AG20443 (cell line): Measurements from ENCODE around the gene OST4.

Experiments used
- DNase-seq: peaks from one replicate; pipeline ENCODE4 v3.0.0; 2012; ENCODE audit warnings: low spot score, mixed read lengths

Gene OST4

DNA sequence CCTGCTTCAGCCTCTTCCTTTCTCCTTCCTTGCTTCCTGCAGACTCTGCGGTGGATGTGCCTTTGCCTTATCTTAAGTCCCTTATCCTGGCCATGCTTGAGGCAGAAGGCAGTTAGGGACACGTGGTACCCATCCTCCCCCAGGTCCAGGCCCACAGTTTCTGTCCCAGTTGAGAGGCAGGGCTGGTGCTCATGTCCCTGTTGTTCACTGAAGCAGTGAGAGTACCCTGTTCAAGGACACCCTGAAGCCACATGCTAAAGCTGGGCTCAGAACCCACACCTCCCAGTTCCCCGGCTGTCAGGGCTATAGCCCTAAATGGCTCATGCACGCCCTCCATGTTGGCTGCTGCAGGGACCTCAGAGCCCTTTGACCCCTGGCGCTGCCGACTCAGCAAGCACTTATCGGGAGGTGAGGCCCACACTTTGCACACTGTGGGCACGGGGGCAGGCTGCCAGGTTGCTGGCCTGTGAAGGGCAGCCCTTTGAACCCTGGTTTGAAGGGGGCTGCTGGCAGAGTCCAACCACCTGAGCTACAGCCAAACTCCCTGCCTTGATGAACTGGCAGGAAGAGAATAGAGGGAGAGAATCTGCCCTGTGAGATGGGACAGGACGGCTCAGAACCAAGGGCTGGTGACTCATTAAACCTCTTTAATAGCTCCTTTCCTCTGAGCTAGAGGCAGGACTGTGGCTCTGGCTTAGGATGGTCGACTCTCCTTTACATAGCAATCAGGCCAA is 21.4 kb upstream of the OST4 start:
- no peak for DNase-seq

DNA sequence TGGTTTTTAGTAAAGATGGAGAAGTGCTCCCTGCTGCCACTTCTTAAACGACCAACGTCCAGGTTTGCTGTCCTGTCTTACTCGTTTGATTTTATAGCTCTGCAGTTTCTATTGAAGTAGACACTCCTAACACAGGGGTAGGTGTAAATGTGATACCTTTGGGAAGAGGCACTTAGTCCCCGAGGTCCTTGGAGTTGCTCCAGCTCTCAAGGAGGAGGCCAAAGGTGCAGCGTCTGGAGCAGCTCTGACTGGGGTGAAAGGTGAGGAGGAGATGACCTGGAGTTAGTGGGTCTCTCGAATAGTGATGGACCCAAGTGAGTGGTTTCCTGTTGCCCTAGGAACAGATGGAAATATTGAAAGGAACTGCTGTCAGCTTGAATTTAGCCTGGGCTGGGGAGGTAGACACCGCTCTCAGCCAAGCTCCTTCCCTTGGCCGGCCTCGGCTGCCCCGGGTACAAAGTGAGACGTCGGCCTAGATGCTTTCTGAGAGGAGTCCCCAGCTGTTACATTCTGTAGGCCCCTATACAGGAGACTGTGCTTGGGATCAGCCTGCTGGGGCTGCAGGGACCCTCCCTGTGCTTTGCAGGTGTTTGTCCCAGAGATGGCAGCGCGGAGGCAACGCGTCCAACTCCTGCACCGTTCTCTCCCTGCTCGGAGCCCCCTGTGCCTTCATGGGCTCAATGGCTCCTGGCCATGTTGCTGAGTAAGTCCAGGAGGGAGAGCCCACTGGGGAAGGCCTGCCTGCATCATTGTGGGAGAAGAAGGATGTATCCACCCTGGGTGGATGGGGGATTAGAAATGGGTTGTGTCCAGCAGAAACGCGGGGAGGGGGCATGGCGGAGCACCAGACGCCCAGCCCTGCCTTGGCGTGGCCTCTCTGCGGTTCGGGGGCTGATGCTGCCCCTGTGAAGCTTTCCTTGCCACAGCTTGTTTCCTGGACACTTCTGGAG is 20.6 kb upstream of the OST4 start:
- DNase-seq = no peak

DNA sequence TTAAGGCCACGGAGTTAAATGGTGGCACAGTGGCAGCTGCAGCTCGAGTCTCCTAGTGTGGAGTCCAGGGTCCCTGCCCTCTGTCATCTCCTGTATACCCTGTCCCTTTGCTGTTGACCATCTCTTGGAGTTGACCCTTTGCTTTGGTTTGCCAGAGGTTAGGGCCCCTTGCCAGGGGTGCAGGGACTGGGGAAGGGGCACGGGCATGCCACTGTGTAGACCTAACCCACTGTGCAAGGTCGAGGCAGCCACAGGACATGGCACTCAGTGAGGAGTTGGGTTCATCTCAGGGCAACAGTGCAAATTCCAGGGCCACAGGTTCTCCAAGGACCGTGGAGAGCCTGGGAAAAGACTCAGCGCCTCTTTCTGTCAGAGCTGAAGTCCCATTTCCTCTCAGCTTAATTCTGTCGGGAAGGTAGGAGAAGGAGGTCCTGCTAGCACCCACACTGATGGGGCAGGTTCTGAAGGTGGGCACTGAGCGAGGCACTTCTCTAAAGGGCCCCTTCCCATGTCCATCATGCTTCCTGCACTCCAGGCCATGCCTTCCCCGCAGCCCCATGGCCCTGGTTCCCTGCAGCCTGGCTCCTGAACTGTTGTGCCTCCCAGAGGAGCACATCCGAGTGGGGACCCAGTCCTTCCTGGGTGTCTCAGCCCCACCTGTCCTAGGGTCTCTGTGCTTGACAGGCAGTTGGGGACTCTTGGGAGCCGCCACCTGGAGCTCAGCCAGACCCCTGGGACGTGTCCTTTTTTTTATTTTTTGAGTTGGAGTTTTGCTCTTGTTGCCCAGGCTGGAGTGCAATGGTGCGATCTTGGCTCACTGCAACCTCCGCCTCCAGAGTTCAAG is 17.9 kb upstream of the OST4 start:
- DNase-seq = no peak

DNA sequence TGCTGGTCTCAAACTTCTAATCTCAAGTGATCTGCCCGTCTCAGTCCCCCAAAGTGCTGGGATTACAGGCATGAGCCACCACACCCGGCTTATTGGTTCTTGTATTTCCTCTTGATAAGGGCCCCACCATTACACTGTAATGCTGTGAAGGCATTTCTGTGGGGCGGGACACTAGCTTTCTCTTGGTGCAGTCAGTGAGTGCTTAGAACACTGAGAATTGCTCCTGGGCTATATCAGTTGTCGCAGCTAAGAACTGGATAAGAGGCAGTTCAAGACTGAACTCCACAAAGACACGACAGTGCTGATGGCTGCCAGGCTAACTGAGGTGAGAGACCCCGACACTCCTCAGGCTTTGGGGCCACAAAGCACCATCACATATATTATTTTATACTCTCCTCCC is 17.2 kb upstream of the OST4 start:
- DNase-seq = no peak

DNA sequence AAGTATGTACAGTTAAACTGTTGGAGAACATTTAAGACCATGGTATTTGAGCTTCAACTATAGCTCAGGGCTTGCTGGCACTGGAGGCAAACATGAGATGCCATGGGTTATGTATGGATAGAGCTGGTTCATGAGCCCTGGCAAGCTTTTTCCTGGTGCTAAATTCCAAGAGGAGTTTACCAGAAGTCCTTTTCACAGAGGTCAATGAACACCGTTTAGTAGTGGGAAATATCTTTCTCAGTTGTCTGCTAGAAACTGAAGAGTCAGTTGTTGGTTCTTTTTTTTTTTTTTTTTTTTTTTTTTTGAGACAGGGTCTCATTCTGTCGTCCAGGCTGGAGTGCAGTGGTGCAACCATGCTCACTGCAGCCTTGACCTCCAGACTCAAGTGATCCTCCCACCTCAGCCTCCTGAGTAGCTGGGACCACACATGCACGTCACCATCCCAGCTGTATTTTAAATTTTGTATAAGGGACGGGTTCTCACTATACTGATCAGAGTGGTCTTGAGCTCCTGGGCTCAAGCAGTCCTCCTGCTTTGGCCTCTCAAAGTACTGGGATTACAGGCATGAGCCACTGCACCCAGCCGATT is 16.5 kb upstream of the OST4 start:
- DNase-seq = no peak

DNA sequence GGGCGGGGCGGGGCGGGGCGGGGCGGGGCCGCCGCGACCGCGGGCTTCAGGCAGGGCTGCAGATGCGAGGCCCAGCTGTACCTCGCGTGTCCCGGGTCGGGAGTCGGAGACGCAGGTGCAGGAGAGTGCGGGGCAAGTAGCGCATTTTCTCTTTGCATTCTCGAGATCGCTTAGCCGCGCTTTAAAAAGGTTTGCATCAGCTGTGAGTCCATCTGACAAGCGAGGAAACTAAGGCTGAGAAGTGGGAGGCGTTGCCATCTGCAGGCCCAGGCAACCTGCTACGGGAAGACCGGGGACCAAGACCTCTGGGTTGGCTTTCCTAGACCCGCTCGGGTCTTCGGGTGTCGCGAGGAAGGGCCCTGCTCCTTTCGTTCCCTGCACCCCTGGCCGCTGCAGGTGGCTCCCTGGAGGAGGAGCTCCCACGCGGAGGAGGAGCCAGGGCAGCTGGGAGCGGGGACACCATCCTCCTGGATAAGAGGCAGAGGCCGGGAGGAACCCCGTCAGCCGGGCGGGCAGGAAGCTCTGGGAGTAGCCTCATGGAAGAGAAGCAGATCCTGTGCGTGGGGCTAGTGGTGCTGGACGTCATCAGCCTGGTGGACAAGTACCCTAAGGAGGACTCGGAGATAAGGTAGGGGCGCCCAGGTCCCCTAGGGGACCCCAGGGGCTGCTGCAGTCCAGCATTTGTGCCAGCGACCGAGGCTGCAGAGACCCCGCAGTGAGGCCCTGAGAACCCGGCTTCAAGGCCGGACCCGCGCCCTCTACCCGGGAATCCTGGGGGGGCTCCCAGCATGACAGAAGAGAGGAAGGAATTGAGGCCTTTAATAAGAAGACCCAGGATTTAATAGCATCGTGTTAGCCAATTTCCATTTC is 15.5 kb upstream of the OST4 start, which contains the start of gene KHK:
TSS of gene KHK (plus strand) at position 49 of the 870 bp plus-strand sequence. CDS start at position 537, 488 bp downstream.
- DNase-seq = no peak

DNA sequence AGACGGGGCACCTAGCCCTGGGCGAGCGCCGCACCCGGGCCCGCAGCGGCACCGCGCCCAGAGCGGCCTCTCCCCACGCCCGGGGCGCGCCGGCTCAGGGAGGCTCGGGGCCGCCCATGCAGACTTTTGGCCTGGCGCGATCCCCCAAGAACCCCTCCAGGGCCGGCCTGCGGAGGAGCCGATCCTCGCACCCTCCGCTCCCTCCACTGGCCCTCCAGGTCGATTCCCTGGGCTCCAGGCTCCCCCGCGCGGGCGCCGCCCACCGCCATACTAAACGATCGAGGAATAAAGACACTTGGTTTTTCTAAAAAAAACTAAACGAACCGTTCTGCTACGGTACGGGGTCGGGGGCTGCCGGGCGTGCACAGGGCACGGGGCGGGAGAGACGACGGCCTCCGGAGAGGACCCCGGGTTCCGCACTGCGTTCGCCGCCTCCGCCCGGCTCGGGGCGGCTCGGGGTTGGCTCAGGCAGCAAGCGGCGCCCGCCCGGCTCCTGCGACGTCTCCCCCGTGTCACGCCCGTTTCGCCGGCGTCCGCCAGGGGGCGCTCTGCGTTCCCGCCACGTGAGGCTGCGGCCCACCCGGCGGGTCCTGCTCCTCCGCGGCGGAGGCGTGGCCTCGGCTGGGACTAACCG is 14.8 kb upstream of the OST4 start:
- DNase-seq = peak; percentile 98

DNA sequence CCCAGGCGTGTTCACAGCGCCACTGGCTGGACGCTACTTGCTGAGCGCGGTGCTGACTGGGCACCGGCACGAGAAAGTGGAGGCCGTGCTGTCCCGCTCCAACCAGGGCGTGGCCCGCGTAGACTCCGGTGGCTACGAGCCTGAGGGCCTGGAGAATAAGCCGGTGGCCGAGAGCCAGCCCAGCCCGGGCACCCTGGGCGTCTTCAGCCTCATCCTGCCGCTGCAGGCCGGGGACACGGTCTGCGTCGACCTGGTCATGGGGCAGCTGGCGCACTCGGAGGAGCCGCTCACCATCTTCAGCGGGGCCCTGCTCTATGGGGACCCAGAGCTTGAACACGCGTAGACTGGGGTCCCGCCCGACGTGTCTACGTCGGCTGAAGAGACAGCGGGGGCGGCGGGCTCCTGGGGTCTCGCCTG is 14.2 kb upstream of the OST4 start:
- DNase-seq = peak; percentile 80

DNA sequence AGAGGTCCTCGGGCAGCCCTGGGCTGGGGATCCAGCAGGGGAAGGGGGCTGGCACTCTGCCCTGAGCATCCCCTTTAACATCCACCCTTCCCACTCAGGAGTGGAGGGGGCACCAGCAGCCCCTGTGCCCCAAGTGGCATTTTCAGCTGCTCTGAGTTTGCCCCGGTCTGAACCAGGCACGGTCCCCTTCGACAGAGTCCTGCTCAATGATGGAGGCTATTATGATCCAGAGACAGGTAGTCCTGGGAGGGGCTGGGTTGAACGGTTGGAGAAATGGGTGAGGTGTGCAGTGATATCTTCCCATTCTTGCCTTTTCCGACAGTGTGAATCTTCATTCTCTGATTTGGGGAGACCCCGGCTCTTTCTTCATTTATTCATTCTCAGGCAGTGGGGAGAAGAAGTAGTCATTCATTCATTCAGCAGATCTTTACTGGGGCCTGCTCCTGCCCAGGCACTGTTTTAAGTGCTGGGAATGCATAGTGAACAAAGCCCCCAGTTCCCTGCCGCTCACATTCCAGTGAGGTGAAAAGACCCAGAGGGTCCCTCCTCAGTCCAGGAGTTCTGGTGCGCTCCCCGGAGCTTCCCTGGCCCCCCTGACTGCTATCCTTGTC is 13.7 kb upstream of the OST4 start:
- DNase-seq = no peak

DNA sequence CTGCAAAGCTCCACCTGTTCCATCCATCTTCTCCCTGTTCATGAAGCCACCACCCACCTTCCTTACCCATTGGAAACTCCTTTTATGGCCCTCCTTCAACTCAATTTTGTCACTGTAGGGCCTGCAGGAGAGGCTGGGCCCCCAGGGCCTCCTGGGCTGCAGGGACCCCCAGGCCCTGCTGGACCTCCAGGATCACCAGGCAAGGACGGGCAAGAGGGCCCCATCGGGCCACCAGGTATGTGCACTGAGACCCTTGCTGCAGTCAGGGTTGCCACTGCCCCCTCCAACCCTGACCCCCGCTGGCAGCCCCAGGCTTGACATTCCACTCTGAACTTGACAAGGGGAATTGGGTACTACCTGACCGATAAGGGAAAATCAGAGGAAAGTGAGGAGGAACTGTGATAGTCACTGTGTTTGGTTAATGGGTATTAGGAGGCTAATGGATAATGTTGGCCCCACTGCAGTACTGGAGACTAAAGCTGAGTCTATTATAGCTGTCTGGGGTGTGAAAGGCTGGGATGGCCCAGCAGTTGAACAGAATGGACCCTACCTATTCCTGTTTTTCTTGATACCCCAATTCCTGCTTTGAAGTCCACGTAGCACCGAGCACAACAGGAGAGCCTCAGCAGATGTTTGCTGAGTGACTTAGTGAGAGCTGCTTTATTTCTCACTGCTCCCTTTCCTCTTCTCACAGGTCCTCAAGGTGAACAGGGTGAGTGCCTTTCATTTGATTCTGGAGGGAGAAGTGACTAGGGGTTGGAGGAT is 13.0 kb upstream of the OST4 start:
- no peak for DNase-seq

DNA sequence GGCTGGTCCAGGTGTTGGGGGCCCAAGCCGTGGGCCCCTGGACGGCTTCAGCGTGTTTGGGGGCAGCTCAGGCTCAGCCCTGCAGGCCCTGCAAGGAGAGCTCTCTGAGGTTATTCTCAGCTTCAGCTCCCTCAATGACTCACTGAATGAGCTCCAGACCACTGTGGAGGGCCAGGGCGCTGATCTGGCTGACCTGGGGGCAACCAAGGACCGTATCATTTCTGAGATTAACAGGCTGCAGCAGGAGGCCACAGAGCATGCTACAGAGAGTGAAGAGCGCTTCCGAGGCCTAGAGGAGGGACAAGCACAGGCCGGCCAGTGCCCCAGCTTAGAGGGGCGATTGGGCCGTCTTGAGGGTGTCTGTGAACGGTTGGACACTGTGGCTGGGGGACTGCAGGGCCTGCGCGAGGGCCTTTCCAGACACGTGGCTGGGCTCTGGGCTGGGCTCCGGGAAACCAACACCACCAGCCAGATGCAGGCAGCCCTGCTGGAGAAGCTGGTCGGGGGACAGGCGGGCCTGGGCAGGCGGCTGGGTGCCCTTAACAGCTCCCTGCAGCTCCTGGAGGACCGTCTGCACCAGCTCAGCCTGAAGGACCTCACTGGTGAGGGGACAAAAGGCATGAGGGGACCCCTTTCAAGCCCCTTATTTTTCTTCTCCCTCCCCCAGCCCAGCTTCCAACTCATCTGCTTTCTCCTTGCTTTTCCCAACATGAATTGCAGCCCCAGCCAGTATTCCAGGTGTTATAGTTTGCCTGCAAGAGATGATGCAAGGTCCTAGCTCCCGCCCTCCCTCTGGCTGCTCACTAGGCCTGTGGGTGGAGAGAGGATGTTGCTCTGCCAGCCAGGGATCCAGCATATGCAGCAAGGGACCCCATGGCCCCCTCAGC is 12.2 kb upstream of the OST4 start:
- no peak for DNase-seq

DNA sequence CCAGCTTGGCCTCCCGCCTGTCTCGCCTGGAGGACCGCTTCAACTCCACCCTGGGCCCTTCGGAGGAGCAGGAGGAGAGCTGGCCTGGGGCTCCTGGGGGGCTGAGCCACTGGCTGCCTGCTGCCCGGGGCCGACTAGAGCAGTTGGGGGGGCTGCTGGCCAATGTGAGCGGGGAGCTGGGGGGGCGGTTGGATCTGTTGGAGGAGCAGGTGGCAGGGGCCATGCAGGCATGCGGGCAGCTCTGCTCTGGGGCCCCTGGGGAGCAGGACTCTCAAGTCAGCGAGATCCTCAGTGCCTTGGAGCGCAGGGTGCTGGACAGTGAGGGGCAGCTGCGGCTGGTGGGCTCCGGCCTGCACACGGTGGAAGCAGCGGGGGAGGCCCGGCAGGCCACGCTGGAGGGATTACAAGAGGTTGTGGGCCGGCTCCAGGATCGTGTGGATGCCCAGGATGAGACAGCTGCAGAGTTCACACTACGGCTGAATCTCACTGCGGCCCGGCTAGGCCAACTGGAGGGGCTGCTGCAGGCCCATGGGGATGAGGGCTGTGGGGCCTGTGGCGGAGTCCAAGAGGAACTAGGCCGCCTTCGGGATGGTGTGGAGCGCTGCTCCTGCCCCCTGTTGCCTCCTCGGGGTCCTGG is 11.4 kb upstream of the OST4 start:
- DNase-seq = no peak

DNA sequence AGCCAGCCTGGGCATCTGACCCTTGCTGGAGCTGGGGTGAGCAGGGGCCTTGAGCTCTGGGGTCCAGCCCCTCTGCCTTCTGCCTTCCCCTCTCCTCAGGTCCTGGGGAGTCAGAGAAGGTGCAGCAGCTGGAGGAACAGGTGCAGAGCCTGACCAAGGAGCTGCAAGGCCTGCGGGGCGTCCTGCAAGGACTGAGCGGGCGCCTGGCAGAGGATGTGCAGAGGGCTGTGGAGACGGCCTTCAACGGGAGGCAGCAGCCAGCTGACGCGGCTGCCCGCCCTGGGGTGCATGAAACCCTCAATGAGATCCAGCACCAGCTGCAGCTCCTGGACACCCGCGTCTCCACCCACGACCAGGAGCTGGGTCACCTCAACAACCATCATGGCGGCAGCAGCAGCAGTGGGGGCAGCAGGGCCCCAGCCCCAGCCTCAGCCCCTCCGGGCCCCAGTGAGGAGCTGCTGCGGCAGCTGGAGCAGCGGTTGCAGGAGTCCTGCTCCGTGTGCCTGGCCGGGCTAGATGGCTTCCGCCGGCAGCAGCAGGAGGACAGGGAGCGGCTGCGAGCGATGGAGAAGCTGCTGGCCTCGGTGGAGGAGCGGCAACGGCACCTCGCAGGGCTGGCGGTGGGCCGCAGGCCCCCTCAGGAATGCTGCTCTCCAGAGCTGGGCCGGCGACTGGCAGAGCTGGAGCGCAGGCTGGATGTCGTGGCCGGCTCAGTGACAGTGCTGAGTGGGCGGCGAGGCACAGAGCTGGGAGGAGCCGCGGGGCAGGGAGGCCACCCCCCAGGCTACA is 10.7 kb upstream of the OST4 start:
- DNase-seq = no peak

DNA sequence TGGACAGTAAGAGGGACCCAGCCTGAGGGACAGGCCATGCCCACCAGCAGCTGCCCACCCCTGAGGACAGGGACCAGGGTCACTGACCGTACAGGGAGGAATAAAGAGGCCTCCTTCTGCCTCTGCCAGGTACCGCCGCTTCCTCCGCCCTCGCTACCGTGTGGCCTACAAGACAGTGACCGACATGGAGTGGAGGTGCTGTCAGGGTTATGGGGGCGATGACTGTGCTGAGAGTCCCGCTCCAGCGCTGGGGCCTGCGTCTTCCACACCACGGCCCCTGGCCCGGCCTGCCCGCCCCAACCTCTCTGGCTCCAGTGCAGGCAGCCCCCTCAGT is 9.1 kb upstream of the OST4 start:
- no peak for DNase-seq

DNA sequence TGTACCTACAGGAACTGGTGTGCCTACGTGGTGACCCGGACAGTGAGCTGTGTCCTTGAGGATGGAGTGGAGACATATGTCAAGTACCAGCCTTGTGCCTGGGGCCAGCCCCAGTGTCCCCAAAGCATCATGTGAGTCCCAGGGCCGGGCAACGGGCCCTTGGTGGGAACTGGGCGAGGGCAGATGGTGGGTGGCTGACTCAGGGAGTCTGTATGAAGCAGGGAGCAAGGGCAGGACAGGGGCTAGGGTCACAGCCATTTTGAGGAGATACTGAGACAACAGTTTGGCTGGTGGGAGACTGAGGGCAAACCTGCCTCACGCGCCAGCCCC is 8.7 kb upstream of the OST4 start:
- DNase-seq = no peak

DNA sequence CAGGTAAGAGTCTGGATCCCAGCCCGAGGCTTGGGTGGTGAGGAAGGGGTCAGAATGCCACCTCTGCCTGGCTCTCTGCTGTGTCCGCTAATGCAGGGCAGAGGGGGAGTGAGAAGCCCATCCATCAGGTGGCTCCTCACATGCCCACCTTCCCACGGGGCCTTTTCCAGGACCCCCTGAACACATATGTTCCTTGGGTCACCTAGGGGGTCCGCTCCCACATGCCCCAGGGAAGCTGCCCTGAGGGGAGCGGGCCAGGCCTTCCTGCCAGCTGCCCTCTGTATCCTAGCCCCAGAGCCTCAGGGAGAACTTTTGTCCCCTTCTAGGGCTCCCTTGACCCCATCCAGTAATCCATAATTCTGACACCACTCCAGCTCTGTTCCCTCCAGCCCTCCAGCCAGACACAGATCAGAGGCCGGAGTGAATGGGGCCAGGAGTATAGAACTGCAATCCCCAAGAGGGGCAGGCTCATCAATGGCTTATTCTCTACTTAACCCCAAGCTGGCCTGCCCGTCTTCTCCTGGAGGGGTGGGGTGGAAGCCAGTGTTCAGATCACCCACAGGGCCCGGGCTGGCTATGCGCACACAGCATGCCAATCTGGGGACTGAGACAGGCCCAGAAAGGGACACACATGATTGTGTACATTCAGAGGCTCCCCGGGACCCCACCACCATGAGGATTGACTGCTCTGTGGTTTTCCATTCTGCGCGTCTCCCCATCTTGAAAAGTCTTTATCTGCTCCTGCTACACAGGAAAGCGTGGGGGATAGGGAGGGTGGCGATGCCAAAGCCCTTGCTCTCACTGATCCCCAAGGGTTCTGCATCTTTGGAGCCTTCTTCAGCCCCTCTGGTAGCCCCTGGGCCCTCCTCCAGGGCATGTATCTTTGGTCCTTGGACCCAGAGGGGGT is 8.0 kb upstream of the OST4 start:
- DNase-seq = no peak
